Stimulated activated CD8-positive, alpha-beta memory T cell treated with anti-CD3 and anti-CD28 coated beads, Interleukin-15, amount 100 ng/mL, for 1 hour (primary cell): ENCODE data around the gene PKD1L1.
A peak's percentile ranks its signal among the peaks of the same experiment; 100 is the strongest.
"Not testable (repeated sequence)": the region's sequence is repeated elsewhere in the genome, so short reads cannot be mapped to it uniquely, and the experiment has no call there.

Experiments used
- DNase-seq: peaks from one replicate; pipeline ENCODE4 v3.0.0-alpha.2; 2020; ENCODE audit warnings: low read depth

Gene PKD1L1

GRCh38 chr7:47948141-47948790 is at the start of gene PKD1L1:
Gene PKD1L1, minus strand, starts transcription at chr7:47948466. Its CDS starts 26 bp downstream, at chr7:47948440.
- no peak for DNase-seq

GRCh38 chr7:47992446-47992845 is 44.2 kb upstream of the PKD1L1 start:
- no peak for DNase-seq

- DNase-seq, result peak; percentile 77
These were observed 43.6 kb upstream of the PKD1L1 start for GRCh38 chr7:47991741-47992311.

GRCh38 chr7:47991270-47991669 is 43.0 kb upstream of the PKD1L1 start:
- DNase-seq, result no peak

GRCh38 chr7:47990592-47990991 is 42.3 kb upstream of the PKD1L1 start:
- no peak for DNase-seq

GRCh38 chr7:47989607-47990400 is 41.5 kb upstream of the PKD1L1 start:
- not testable (repeated sequence) for DNase-seq

GRCh38 chr7:47988496-47989386 is 40.5 kb upstream of the PKD1L1 start:
- no peak for DNase-seq

- DNase-seq, result no peak
These were observed 34.3 kb upstream of the PKD1L1 start for GRCh38 chr7:47982610-47983009.

- DNase-seq, result not testable (repeated sequence)
These were observed 32.4 kb upstream of the PKD1L1 start for GRCh38 chr7:47980648-47981047.

- no peak for DNase-seq
These were observed 31.5 kb upstream of the PKD1L1 start for GRCh38 chr7:47979832-47980181.

- peak; percentile 79 for DNase-seq
These were observed 31.0 kb upstream of the PKD1L1 start, which contains the start of gene HUS1 for GRCh38 chr7:47979145-47979831. Gene HUS1, minus strand, starts transcription at chr7:47979615. Its CDS starts 96 bp downstream, at chr7:47979519.

- no peak for DNase-seq
These were observed 30.5 kb upstream of the PKD1L1 start for GRCh38 chr7:47978790-47979144.

- DNase-seq, result no peak
These were observed 25.5 kb upstream of the PKD1L1 start for GRCh38 chr7:47973739-47974138.

- DNase-seq, result no peak
These were observed 22.5 kb upstream of the PKD1L1 start for GRCh38 chr7:47970761-47971160.

GRCh38 chr7:47968847-47969774 is 20.8 kb upstream of the PKD1L1 start:
- peak; percentile 30 for DNase-seq

GRCh38 chr7:47967708-47968107 is 19.4 kb upstream of the PKD1L1 start:
- DNase-seq, result no peak

GRCh38 chr7:47967123-47967522 is 18.9 kb upstream of the PKD1L1 start:
- no peak for DNase-seq

GRCh38 chr7:47965456-47965855 is 17.2 kb upstream of the PKD1L1 start:
- no peak for DNase-seq

GRCh38 chr7:47962262-47962661 is 14.0 kb upstream of the PKD1L1 start:
- DNase-seq, result no peak

- DNase-seq, result no peak
These were observed 8.9 kb upstream of the PKD1L1 start for GRCh38 chr7:47957156-47957555.
